Measurements from ENCODE around the gene CCDC192. TPM values are rescaled to one million over a fixed set of nuclear protein-coding genes. Genes with fewer than 3 reads are reported as not detected.

The CCDC192 gene
- total and polyA plus RNA-seq, 2 of the 4 experiments (the other 2 are of a cell fraction) = not detected

DNA sequence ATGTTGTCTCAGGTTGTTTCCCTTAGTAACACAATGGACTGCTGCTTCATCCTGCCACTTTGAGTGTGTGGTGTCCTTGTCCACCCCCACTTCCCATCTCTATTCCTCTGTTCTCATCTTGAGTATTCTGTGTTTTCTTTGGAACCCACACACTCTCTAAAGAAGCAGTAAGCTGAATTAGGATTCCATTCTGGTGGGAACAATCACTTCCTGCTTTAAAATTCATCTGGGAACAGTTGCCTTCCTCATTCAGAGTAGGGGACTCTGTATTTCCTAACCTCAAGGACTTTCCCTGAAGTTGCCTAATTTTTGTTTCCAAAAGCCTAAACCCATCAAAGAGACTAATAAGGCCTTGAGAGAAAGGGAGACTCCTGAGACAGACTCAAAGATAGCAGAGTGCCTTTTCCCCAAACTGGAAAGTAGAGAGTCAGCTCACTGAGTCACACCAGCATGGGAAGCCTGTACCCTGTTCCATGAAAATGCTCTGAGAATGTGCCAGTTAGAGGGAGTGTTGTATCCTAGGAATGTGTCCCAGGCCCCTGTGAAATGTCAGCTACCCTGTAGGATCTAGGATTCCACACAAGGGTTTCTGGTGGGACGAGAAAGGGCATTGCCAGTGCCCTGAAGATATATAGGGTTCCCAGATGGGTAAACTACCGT lies 63.6 kb downstream of the CCDC192 start:
- Histone ChIP-seq H3K4ac (ENCODE audit: low read depth, low read length) (no peak overlapping the region), H3K27ac (ENCODE audit: insufficient read depth, low read length) (no peak overlapping the region), H2AK9ac (replicated peaks; ENCODE audit: low read depth, low read length, poor library complexity) (no peak overlapping the region), H3K4me1 (ENCODE audit: control insufficient read depth, insufficient read depth, low read length) (0 out of 2 replicates have a peak, but pooled peaks cover 2% of the 10 kb centered on the region), H3K9me3 (ENCODE audit: control insufficient read depth, insufficient read depth, low read length) (no peaks in the 10 kb centered on the region), H3K4me3 (ENCODE audit: insufficient read depth, low read depth, low read length) (no peak overlapping the region), H3K4me2 (ENCODE audit: low read depth, low read length) (no peak overlapping the region), H3K9ac (ENCODE audit: low read depth, low read length) (no peak overlapping the region), H3K36me3 (ENCODE audit: control insufficient read depth, insufficient read depth, low read length) (no peaks in the 10 kb centered on the region), H4K5ac (ENCODE audit: low read depth, low read length) (no peak overlapping the region), H2AFZ (replicated peaks; ENCODE audit: low read length, poor library complexity) (no peak overlapping the region), H3K18ac (ENCODE audit: low read depth, low read length) (no peak overlapping the region), H3K56ac (ENCODE audit: extremely low read depth, insufficient read depth, low read length) (no peak overlapping the region), H2BK5ac (ENCODE audit: low read depth, low read length, poor library complexity, severe bottlenecking) (no peak overlapping the region), H2BK15ac (ENCODE audit: low read depth, low read length) (no peak overlapping the region), H3K27me3 (ENCODE audit: control insufficient read depth, insufficient read depth, low read length) (peaks cover 2% of the 10 kb centered on the region), H2AK5ac (ENCODE audit: low read depth, low read length) (no peak overlapping the region), H3K9me1 (ENCODE audit: insufficient read depth, low read length) (no peaks in the 10 kb centered on the region), H4K91ac (ENCODE audit: insufficient read depth, low read depth, low read length) (no peak overlapping the region), H3K79me1 (ENCODE audit: low read depth in 1 of 2, low read length in 2 of 2) (no peaks in the 10 kb centered on the region), H2BK120ac (ENCODE audit: low read depth, low read length) (no peak overlapping the region), H4K20me1 (ENCODE audit: insufficient read depth, low read length) (no peaks in the 10 kb centered on the region), H3K23ac (ENCODE audit: low read depth, low read length) (no peak overlapping the region), H3K14ac (replicated peaks; ENCODE audit: low read depth, low read length) (no peak overlapping the region; the same call in 1 of the 2 replicates), H4K8ac (ENCODE audit: low read depth in 2 of 2, low read length in 2 of 2) (no peak overlapping the region), H2BK20ac (ENCODE audit: low read depth, low read length) (no peak overlapping the region)
- no TSS peak for BruUV-seq (replicated peaks)
- TF ChIP-seq, protein P1, sequence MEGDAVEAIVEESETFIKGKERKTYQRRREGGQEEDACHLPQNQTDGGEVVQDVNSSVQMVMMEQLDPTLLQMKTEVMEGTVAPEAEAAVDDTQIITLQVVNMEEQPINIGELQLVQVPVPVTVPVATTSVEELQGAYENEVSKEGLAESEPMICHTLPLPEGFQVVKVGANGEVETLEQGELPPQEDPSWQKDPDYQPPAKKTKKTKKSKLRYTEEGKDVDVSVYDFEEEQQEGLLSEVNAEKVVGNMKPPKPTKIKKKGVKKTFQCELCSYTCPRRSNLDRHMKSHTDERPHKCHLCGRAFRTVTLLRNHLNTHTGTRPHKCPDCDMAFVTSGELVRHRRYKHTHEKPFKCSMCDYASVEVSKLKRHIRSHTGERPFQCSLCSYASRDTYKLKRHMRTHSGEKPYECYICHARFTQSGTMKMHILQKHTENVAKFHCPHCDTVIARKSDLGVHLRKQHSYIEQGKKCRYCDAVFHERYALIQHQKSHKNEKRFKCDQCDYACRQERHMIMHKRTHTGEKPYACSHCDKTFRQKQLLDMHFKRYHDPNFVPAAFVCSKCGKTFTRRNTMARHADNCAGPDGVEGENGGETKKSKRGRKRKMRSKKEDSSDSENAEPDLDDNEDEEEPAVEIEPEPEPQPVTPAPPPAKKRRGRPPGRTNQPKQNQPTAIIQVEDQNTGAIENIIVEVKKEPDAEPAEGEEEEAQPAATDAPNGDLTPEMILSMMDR (conservative IDR thresholded peaks at IDR 0.05; ENCODE audit: low read depth, low read length) = no peak
- TF ChIP-seq RCOR1 (IDR thresholded peaks at IDR 0.05; ENCODE audit: insufficient replicate concordance, low read length) = no peak
- TF ChIP-seq NFE2L2 (IDR thresholded peaks at IDR 0.05; ENCODE audit: low read depth, low read length) = no peak
- TF ChIP-seq MXI1 (IDR thresholded peaks at IDR 0.05; ENCODE audit: borderline replicate concordance, low read depth, low read length) = no peak
- ATAC-seq (ENCODE audit: low read depth) = peak; percentile 11; the same call in 1 of the 2 replicates
- ChIA-PET POLR2A (ENCODE audit: unreplicated experiment) (no interaction called here), CTCF (no interaction called here)
- intact Hi-C loops (cut with micrococcal nuclease) = no loop called here
- 90% methylated on average over 2 of the region's 2 CpGs; no CpG with 5 or more reads in 1 of the 2 experiments for WGBS, 2 experiments (ENCODE audit: extremely low coverage in 2 of 2, insufficient read length in 1 of 2)
- in situ Hi-C loops (cut with MboI; ENCODE audit: low sequenced_read_pairs) = no loop called here
- peak; percentile 24 for DNase-seq
- dilution Hi-C loops (cut with HindIII; ENCODE audit: low sequenced_read_pairs, unreplicated experiment) = no loop called here

Data from IMR-90 (cell line).